GM04504 (cell line): ENCODE results near the gene SLC38A8.

ENCODE experiments used
- DNase-seq: peaks from one replicate; pipeline ENCODE4 v3.0.0-alpha.2; 2012; ENCODE audit warnings: low read depth

The SLC38A8 gene

DNA sequence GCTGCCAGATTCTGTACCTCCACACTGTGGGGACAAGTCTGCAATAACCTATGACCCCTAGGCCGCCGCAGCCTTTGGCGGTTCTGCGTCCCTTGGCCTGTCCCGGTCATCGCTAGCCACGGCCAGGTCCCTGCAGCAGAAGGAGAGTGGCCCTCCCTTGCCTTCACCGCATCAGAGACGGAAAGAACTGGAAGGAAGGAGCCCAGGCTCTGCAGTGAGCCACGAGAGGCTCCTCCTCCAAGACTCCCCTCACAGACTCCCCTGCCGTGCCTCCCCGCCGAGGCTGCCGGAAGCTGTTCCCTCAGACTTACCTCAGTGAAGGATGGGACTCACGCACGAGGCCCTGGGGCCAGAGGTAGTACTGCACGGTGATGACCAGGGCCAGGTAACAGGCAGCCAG is 11.0 kb downstream of the SLC38A8 start:
- DNase-seq: no peak

DNA sequence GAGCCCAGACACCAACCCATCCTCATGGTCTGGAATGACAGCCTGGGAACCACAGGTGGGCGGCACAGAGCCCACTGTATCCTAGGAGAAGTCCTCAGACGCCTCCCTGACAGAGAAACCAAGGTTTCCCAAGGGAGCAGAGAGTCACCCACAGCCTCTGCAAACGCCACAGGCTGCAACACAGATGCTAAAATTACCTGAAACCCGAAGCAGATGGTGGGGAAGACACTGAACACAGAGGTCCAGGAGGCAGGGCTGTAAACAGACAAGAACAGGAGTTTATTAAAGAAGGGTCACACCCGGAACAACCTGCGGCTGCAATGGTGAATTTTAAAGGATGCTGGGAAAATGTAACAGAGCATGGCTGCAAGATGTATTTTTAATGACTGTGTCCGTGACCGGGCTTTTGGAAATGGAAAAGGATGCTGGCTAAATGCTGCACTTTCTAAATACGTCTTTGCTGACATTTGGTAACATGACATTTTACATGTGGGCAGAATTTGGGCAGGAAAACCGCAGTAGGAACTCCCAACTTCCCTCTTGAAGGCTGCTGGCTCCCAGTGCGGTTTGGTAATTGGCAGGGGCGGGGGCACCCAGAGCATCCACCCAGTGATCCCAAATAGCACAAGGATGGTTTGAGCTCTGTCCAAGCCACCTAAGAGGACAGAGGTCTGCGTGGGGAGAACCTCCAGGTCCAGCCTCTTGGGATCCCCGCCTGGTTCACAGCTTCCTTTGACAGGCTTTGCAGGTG is 13.1 kb downstream of the SLC38A8 start:
- no peak for DNase-seq

DNA sequence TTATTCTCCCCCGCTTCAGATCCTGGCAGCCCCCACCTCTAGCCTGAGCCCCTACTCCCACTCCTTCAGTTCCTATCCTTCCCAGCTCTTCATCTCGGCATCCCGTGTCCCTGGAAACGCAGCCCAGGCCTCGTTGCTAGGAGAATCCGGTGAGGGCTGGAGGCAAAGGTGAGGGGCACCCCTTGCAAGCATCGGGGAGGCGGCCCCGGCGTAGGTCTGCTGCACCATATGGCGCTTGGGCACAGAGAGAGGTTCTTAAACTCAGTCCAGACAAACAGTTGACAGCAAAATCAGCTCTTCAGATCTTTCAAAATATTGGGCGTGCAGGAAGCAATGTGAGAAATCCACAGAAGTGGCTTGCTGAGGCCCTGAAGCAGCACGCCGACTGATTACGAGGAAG is 15.0 kb downstream of the SLC38A8 start:
- no peak for DNase-seq

DNA sequence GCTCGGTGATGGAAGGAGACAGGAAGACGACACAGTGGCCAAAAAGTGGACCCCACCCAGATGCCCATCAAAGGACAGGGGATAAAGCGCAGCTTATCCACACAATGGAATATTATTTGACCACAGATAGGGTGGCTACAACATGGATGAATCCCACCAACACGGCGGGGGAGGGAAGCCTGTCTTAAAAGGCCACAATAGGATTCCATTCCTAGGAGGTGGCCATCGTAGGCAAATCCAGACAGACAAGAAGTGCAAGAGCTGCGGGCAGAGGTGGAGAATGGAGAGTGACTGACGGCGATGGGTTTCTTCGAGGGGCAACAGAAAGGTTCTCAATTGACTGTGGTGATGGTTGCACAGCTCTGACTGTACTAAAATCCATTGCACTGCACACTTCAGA is 16.0 kb downstream of the SLC38A8 start:
- DNase-seq: no peak

DNA sequence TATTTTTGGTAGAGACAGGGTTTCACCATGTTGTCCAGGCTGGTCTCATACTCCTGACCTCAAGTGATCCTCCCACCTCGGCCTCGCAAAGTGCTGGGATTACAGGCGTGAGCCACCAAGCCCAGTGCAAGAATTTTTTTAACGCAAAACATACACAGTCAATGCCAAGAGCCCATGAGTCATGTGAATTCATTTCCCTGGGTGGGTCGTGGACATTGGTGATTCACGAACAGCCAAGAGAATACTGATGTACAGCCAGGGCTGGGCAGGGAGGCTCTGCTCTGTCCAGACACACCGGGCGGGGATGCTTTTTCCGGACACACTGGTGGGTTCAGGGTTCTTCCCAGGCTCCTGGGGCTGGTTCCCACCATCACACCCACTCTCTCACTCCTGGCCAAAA is 17.7 kb downstream of the SLC38A8 start:
- no peak for DNase-seq

DNA sequence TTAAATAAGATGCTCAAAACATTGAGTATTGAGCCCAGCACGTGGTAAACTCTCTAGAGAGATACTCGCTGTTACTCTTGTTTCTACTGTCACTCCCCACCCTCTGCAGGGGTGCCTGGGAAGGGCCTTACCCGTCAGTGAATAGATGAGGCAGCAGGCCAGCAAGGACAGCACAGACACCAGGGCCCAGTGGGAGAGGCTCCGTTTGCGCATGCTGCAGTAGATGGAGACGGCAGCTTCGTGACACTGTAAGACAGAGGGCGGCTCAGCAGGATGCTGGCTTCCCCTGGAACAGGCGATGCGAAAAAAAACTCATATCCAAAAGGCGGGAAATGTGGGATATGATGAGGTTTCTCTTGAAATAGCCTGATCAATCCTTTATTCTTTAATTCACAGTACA is 20.0 kb downstream of the SLC38A8 start:
- DNase-seq: no peak

DNA sequence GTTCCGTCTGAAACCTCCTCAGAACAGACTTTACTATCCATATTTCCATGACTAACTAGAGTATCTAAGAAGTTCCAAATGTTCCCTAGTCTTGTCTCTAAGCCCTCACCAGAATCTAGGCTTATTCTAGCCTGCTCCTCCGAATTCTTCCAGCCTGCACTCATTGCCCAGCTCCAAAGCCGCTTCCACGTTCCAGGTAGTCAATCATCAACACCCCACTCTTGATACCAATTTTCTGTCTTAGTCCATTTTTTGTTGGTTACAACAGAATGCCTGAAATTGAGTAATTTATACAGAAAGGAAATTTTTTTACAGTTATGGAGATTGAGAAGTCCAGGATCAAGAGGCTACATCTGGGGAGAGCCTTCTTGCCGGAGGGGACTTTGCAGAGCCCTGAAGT is 21.1 kb downstream of the SLC38A8 start:
- no peak for DNase-seq

DNA sequence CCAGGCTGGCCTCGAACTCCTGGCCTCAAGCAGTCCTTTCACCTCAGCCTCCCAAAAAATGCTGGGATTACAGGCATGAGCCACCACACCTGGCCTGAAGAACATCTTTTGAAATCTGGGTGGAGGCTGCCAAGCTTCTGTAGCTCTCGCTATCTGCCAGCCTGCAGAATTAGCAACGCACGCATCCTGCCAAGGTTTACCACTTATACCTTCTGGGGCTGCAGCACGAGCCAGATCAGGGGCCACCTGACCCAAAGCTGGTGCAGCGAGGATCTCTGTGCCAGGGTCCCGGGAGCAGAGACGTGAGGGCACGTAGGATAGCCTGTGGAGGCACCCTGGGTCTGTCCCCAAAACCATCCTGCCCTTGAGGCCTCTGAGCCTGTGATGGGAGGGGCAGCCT is 22.2 kb downstream of the SLC38A8 start:
- no peak for DNase-seq

DNA sequence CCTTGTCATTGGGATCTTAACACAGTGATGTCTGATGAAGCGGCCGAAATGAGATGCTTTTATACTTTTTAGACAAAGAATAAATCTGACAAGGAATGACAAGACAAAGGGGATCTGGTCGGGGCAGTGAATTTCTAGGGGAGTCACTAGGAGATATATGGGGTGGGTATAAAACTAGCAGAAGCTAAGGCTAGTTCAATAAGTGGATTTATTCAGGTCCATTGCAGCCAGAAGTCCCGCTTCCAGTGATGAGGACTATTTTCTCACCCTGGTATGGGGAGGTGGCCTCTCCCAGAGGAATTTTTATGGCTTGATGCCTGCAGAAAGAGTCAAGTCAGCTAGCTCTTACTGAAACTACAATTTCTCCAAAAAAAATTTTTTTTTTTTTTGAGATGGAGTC is 23.9 kb downstream of the SLC38A8 start:
- no peak for DNase-seq

DNA sequence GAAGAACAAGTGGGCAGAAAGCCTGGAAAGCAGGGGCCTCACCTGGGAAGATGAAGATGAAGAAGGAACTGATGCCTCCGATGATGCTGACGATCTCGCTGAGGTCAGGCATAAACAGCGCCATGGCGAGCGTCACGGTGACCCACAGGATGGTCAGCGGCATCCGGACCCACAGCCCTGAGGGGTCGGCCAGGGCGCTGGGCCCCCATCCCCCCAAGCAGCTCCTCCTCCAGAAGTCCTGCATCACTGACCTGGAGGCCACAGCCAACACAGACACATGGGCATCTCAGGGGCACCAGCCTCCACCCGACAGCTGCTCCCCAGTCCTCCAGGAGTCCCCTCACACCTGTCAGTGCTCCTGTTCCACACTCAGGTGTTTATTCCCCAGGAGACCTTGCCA is 26.1 kb downstream of the SLC38A8 start:
- DNase-seq: no peak

DNA sequence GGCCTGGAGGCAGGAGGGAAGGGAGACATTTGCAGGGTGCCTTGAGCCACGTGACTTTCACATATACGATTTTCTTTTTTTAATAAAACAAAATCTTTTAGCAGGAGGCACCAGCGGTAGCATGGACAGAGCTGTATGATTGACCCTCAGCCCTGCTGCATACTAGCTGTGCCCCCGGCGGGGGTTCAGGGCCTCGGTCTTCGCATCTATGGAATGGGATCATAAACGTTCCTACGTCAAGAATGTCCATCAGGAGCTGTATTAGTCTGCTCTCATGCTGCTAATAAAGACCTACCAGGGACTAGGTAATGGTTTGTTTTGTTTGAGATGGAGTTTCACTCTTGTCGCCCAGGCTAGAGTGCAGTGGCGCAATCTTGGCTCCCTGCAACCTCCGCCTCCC is 27.2 kb downstream of the SLC38A8 start:
- DNase-seq: no peak

DNA sequence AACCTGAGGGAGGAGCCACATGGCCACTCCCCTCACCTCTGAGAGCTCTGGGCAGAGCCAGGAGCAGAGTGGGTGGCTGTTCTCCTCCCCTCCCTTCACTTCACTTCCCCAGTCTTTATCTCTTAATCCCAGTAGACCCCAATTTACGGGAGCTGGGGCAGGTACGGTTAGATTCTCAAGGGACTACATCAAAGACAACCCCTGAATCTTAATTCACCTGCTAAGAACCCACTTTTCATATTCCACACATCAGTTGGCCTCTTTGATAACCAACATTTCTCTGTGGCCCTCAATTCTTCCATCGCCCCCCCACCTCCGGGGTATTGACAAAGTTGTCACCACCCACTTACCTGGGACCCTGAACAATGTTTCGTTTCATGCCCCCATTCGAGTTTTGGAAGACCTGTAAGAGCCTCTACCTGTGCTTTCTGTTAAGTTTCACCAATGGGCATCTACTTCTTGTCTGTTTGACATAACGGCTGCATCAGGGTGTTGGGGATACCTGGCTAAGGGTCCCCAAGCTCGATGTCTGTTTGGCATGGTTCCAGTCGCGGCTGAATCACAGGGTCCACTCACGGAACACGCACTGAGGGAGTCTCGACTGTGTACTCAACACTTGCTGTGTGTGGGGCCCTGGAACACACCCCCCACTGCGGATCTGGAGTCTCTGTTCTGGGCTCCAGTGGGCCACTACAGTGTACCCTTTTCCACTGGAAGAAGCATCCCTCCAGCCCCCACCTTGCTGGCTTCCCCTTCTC is 27.8 kb downstream of the SLC38A8 start:
- DNase-seq: no peak

DNA sequence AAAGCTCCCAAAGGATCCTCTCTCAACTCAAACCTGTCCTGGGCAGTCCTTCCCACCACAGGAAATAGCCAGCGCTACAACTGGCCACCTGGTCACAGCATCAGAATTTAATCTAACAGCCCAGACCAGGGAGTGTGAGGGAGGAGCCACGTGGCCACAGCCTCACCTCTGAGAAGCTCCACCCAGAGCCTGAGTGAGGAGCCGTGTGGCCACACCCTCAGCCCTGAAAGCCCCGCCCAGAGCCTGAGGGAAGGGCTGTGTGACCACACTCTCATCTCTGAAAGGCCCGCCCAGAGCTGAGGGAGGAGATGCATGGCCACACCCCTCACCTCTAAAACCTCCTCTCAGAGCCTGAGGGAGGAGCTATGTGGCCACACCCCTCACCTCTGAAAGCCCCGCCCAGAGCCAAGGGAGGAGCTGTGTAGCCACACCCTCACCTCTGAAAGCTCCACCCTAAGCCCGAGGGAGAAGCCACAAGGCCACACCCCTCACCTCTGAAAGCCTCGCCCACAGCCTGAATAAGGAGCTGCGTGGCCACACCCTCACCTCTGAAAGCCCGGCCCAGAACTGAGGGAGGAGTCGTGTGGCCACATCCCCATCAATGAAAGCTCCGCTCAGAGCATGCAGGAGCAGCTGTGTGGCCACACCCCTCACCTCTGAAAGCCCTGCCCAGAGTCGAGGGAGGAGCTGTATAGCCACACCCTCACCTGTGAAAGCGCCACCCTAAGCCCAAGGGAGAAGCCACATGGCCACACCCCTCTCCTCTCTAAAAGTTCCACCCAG is 28.6 kb downstream of the SLC38A8 start:
- DNase-seq: no peak

DNA sequence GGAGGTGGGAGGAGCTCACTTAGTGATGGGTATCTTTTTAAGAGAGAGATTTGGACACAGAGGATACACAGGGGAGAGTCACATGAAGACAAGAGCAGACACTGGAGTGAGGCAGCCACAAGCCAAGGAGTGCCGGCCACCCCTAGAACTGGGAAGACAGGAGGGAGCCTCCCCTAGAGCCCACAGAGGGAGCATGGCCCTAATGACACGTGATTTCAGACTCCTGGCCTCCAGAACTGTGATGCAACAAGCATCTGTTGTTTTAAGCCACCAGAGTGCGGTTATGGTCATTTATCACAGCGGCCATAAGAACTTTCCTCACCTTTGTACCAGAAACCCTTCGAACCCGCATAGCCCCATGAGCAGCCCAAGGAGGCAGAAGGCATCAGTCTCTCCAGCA is 33.3 kb downstream of the SLC38A8 start:
- no peak for DNase-seq

DNA sequence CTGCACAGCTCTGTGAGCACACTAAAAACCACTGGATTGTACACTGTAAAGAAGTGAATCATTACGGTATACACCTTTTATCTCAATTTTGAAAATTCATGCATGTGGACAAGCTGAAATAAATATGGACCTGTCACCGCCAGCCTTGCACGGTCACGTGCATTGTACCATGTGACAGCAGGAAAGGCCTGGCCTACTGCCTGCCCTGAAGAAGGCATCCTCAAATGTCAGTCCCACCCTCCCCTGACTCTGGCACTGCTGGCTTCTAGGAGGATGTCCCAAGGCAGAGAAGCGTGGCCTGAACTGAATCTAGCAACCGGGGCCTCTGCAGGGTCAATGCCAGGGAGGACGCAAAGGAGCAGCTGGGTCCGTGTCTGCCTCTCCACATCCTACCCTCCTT is 34.6 kb downstream of the SLC38A8 start:
- DNase-seq: no peak

DNA sequence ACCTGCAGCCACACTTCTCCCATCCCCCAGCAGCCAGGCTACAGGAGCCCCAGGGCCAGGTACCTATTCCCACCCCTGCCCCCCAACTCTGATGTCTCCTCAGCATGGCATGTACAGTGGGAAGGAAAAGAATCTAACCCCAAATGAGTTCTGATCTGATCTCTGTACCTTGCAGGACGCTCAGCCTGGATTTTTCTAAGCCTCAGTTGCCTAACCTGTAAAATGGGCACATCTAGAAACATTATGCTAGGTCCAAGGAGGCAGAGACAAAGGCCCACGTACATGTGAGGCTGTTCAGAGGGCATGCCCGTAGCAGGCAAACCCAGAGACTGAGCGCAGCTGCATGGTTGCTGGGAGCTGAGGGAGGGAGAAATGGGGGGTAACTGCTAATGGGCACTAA is 35.1 kb downstream of the SLC38A8 start:
- no peak for DNase-seq

DNA sequence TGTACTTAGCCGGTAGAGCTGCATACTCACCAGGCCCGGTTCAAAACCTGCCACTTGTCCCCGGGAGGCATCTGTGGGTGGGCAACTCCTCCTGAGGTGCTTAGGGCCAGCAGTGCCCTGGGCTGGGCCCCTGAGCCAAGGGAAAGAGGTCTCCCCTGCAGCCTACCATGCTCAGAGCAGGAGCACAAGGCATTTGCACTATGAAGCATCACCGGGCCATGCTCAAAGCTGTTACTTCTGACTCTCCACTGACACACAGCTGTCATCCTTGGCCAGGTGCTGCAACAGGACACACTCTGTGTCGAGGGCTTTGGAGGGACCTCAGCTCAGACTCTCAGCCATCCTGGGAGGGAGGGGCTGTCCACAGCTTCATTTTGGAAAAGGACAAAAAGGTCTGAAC is 37.2 kb downstream of the SLC38A8 start:
- DNase-seq: no peak

DNA sequence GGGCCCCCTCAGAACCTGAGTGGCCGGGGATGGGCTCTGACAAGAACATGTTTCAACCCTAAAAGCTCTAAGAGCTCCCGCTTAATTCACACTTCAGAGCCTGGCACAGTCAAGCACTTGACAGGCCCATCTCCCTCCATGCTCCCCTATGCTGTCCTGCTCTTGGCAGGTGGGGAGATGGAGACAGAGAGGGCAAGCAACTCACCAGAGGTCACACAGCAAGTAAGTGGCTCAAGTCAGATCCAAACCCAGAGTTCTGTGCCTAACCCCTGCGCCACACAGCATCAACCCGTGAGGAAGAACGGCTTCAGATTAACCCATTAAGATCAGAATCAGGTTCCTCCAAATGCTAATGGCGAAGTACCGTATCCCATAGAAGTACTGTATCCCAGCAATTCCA is 38.2 kb downstream of the SLC38A8 start:
- DNase-seq: no peak

DNA sequence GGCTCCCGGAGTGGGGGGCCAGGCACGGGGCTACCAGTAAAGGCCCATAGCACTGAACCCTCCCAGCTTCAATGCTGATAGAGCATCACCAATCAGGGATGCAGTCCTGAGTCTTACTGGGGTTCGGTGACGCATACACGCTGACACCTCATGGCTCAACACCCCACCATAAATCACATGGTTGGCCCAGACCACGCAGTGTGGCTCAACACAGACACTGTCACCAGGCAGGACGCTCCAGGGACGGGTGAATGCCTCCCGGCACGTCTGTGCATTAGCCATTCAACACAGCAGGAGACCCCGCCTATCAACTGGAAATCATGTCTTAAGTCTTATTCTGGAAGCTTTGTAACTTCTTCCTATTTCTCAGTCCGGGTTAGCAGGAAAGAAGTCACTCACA is 39.6 kb downstream of the SLC38A8 start:
- DNase-seq: no peak

DNA sequence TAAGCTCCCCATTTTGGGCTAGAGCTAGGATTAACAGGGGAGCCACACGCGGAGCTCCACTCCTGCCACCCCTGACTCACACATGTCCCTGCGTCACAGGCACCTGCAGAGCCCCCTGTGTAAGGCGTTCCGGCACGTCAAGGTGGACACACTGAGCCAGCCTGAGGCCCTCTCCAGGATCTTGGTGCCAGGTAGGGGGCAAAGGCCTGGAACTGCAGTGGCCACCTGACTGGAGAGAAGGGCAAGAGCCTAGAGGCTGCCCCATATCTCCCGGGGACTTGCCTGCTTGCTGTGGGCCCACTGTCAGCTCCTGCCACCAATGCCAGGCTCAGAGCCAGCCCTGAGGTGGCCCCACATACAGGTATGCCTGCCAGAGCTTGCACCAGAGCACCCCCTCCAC is 40.9 kb downstream of the SLC38A8 start:
- no peak for DNase-seq

DNA sequence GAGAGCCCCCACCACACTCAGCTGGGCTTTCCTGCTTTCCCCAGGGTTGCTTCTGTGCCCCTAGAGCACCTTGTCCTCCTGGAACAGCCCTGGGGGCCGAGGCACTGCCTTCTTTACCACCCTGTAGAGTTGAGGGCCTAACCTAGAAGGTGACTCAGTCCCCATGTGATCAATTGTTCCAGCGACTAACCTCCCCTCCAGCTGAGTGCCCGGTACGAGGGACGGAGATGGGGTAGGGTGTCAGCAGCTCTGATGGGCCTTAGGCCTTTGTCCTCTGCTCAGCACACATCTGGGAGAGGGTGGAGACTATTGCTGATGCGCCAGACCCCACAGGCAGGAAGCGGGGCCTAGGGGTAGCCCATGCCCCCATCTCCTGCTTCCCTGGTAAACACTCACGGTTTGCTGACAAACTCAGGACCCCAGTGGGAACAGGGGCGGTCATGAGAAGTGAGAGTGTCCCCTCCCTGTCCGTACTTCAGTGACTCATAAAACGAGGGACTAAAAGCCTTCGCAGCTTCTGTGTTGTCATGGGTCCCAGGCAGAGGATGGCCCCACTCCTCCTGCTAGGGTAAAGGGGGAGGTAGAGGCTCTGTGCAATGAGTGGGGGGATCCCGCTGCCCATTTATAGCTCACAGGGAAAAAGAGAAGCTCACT is 41.5 kb downstream of the SLC38A8 start:
- DNase-seq: no peak

DNA sequence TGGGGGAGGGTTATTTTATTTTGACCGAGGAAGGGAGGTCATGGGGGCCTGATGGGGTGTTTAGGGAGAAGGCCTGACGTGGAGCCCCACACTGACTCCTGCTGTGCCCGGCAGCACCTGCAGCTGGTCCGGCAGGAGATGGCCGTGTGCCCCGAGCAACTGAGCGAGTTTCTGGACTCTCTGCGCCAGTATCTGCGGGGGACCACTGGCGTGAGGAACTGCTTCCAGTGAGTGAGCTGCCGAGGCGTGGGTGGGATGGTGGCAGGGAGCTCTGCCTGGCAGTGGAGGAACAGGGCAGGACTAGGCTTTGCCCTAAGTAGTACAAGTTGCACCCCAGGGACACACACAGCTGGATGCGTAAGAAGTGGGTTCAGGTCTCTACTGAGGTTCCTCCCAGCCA is 44.5 kb downstream of the SLC38A8 start:
- no peak for DNase-seq
